Skin epidermis (tissue), 12 donors: Measurements from ENCODE around the gene RPL41.
"Not testable (repeated sequence)": the region's sequence is repeated elsewhere in the genome, so short reads cannot be mapped to it uniquely, and the experiment has no call there.

ENCODE experiments used
- H3K27ac ChIP-seq, 21 experiments: fragments of 200-600 bp; sonication (generic) in 11 of 21; one replicate each; pipeline ENCODE4 v1.5.0; 2020; ENCODE audit warnings: mild to moderate bottlenecking in 3 of 21, inconsistent platforms in 2 of 21, moderate library complexity in 2 of 21
- H3K4me3 ChIP-seq, 7 experiments: fragments of 200-600 bp; sonication (generic) in 2 of 7; one replicate each; pipeline ENCODE4 v1.5.0; 2020; ENCODE audit warnings: inconsistent platforms in 2 of 7, mild to moderate bottlenecking in 2 of 7, moderate library complexity in 1 of 7

Gene RPL41

GRCh38 chr12:56116267-56117081, at the start of gene RPL41:
TSS of gene RPL41 (plus strand) at chr12:56116633.
- peak within 1 kb of the TSS; percentile 59 to 86 (median 76) for H3K4me3 ChIP-seq
- peak within 1 kb of the TSS; percentile 75 to 96 (median 92) for H3K27ac ChIP-seq

GRCh38 chr12:56071648-56072047, 44.8 kb upstream of the RPL41 start:
- no peak overlapping the region for H3K27ac ChIP-seq
- H3K4me3 ChIP-seq, result no peak overlapping the region

GRCh38 chr12:56074396-56074795, 42.0 kb upstream of the RPL41 start:
- Histone ChIP-seq H3K4me3 (no peak overlapping the region), H3K27ac (no peak overlapping the region)

- H3K4me3 ChIP-seq, H3K27ac ChIP-seq: not testable (repeated sequence)
Measured at GRCh38 chr12:56077966-56078365, 38.5 kb upstream of the RPL41 start.

- peak overlapping the region in 13 of 21 experiments; percentile 73 to 93 (median 87) for H3K27ac ChIP-seq
- H3K4me3 ChIP-seq, result peak overlapping the region in 1 of 7 experiments; percentile 77
Measured at GRCh38 chr12:56078427-56078826, 38.0 kb upstream of the RPL41 start.

- Histone ChIP-seq H3K27ac (peak overlapping the region; percentile 33 to 93 (median 86)), H3K4me3 (peak overlapping the region; percentile 38 to 77 (median 61))
Measured at GRCh38 chr12:56078931-56079722, 37.3 kb upstream of the RPL41 start.

GRCh38 chr12:56079723-56080555, 36.5 kb upstream of the RPL41 start, which contains the start of gene ERBB3:
TSS of gene ERBB3 (plus strand) at chr12:56080165. CDS start at chr12:56080301, 136 bp downstream.
- H3K4me3 ChIP-seq, result peak within 1 kb of the TSS; percentile 38 to 77 (median 61)
- peak within 1 kb of the TSS; percentile 33 to 93 (median 86) for H3K27ac ChIP-seq

- Histone ChIP-seq H3K4me3 (peak overlapping the region; percentile 38 to 77 (median 61)), H3K27ac (peak overlapping the region in 20 of 21 experiments; percentile 68 to 93 (median 85))
Measured at GRCh38 chr12:56080556-56081138, 35.8 kb upstream of the RPL41 start.

GRCh38 chr12:56081393-56082347, 34.8 kb upstream of the RPL41 start:
- Histone ChIP-seq H3K4me3 (peak overlapping the region; percentile 38 to 77 (median 61)), H3K27ac (peak overlapping the region in 13 of 21 experiments; percentile 14 to 93 (median 87))

GRCh38 chr12:56082382-56082781, 34.1 kb upstream of the RPL41 start:
- no peak overlapping the region for H3K4me3 ChIP-seq
- peak overlapping the region in 6 of 21 experiments; percentile 8 to 93 (median 62) for H3K27ac ChIP-seq

- H3K27ac ChIP-seq, result peak overlapping the region in 5 of 21 experiments; percentile 2 to 93 (median 43)
- no peak overlapping the region for H3K4me3 ChIP-seq
Measured at GRCh38 chr12:56082967-56083366, 33.5 kb upstream of the RPL41 start.

GRCh38 chr12:56084958-56085543, 31.4 kb upstream of the RPL41 start:
- Histone ChIP-seq H3K27ac (peak overlapping the region in 2 of 21 experiments; percentile 39 to 42), H3K4me3 (no peak overlapping the region)

GRCh38 chr12:56086096-56086495, 30.3 kb upstream of the RPL41 start:
- no peak overlapping the region for H3K4me3 ChIP-seq
- H3K27ac ChIP-seq, result peak overlapping the region in 3 of 21 experiments; percentile 6 to 31 (median 9)

GRCh38 chr12:56086608-56087007, 29.8 kb upstream of the RPL41 start:
- Histone ChIP-seq H3K4me3 (no peak overlapping the region), H3K27ac (peak overlapping the region in 6 of 21 experiments; percentile 6 to 37 (median 24))

GRCh38 chr12:56087220-56087619, 29.2 kb upstream of the RPL41 start:
- Histone ChIP-seq H3K27ac (peak overlapping the region in 6 of 21 experiments; percentile 6 to 52 (median 25)), H3K4me3 (no peak overlapping the region)

- Histone ChIP-seq H3K27ac (no peak overlapping the region), H3K4me3 (no peak overlapping the region)
Measured at GRCh38 chr12:56097738-56098137, 18.7 kb upstream of the RPL41 start.

GRCh38 chr12:56098592-56098991, 17.8 kb upstream of the RPL41 start:
- no peak overlapping the region for H3K27ac ChIP-seq
- H3K4me3 ChIP-seq, result no peak overlapping the region
